ENCODE results near the gene ICA1L. TPM values are rescaled to one million over a fixed set of nuclear protein-coding genes. Genes with fewer than 3 reads are reported as not detected.

Gene ICA1L
- total RNA-seq = 1.3 and 1.8 TPM in 2 replicates

GRCh38 chr2:202871300-202872141 lies at the start of gene ICA1L:
TSS of gene ICA1L (minus strand) at chr2:202871766. CDS start at chr2:202829009, 42,757 bp downstream.

GRCh38 chr2:202911512-202912341 lies 40.2 kb upstream of the ICA1L start, which contains the start of the genes CARF and WDR12:
TSS of gene CARF (plus strand) at chr2:202912275. CDS start at chr2:202941903, 29,628 bp downstream.
TSS of gene WDR12 (minus strand) at chr2:202911673. CDS start at chr2:202911476, 197 bp downstream.

Other genes starting within 250 kb of the ICA1L start
- gene FAM117B, start 236.8 kb downstream of the ICA1L start, total RNA-seq = 1.4 and 2.4 TPM in 2 replicates
- 39.0 and 47.3 TPM in 2 replicates for gene WDR12, start 39.9 kb upstream of the ICA1L start, total RNA-seq
- 1.7 and 2.6 TPM in 2 replicates for gene CARF, start 40.5 kb upstream of the ICA1L start, total RNA-seq
- 15.3 and 27.0 TPM in 2 replicates for gene NBEAL1, start 143.1 kb upstream of the ICA1L start, total RNA-seq

Data from endothelial cell of coronary artery (primary cell).